K562 (cell line): Measurements from ENCODE around the gene PAQR6.

ENCODE experiments used
- ATF3 ChIP-seq, 2 experiments: fragments of 450-650 bp in 1 of 2; sonication (generic) in 1 of 2; formaldehyde crosslinking in 1 of 2; IDR thresholded peaks in 1 of 2; conservative IDR thresholded peaks in 1 of 2; 2 replicates each; pipeline versions ENCODE4 v1.6.1 to v1.8.1; 2016 to 2023; ENCODE audit warnings: mild to moderate bottlenecking in 2 of 2, moderate library complexity in 2 of 2, inconsistent platforms in 1 of 2, missing genetic modification reagents in 1 of 2
- E2F1 ChIP-seq: sonication (generic); formaldehyde crosslinking; IDR thresholded peaks from 2 replicates; pipeline ENCODE4 v1.8.1; 2023; ENCODE audit warnings: mild to moderate bottlenecking, missing genetic modification reagents, moderate library complexity
- POLR2A ChIP-seq: fragments of 450-650 bp; conservative IDR thresholded peaks from 2 replicates; pipeline ENCODE4 v1.6.1; 2016
- TEAD4 ChIP-seq, 2 experiments: sonication (generic) in 1 of 2; formaldehyde crosslinking in 1 of 2; IDR thresholded peaks; 2 replicates each; pipeline versions ENCODE4 v1.6.1 to v1.8.0; 2012 to 2022; ENCODE audit warnings: borderline replicate concordance in 1 of 2, inconsistent platforms in 1 of 2, low read length in 1 of 2, mild to moderate bottlenecking in 1 of 2, missing genetic modification reagents in 1 of 2
- TFAP4 ChIP-seq: sonication (generic); formaldehyde crosslinking; IDR thresholded peaks from 2 replicates; pipeline ENCODE4 v1.8.0; 2022; ENCODE audit warnings: missing genetic modification reagents, mild to moderate bottlenecking, moderate library complexity, borderline replicate concordance

- TF ChIP-seq POLR2A (no peak), TFAP4 (CRISPR knock-in tag) (no peak), ATF3 (IDR thresholded peaks at IDR 0.05) (no peak), ATF3 (CRISPR knock-in tag; conservative IDR thresholded peaks at IDR 0.05) (no peak), TEAD4 (IDR thresholded peaks at IDR 0.05; ENCODE audit: low read length) (no peak), TEAD4 (CRISPR knock-in tag; IDR thresholded peaks at IDR 0.05; ENCODE audit: borderline replicate concordance) (no peak), E2F1 (CRISPR knock-in tag) (no peak)
Observed at GRCh38 chr1:156217871-156218270, 30.0 kb downstream of the PAQR6 start.
